NB4 (cell line): ENCODE data around the gene TMCC1.

ENCODE experiments used
- CTCF ChIP-seq: IDR thresholded peaks from one replicate; pipeline ENCODE4 v1.5.1; 2012; ENCODE audit warnings: low read depth, low read length
- MAX ChIP-seq: IDR thresholded peaks from 2 replicates; pipeline ENCODE4 v1.6.1; 2011; ENCODE audit warnings: low read depth, low read length
- POLR2A ChIP-seq: IDR thresholded peaks from 2 replicates; pipeline ENCODE4 v1.6.1; 2011; ENCODE audit warnings: mild to moderate bottlenecking; ENCODE audit not compliant: insufficient read length; ENCODE audit errors: extremely low read depth

GRCh38 chr3:129938140-129938930 is 44.8 kb upstream of the TMCC1 start:
- no peak for TF ChIP-seq POLR2A
- TF ChIP-seq CTCF, result no peak
- no peak for TF ChIP-seq MAX
